Activated effector memory CD4-positive, alpha-beta T cell treated with anti-CD3 and anti-CD28 coated beads, Interleukin-2, amount 50 U/mL, for 16 hours (primary cell): ENCODE results near the gene BTBD9.

Experiments
- DNase-seq: peaks from one replicate; pipeline ENCODE4 v3.0.0-alpha.2; 2020

Gene BTBD9

GRCh38 chr6:38188677-38189335, 450.9 kb downstream of the BTBD9 start:
- DNase-seq, result no peak

- DNase-seq, result no peak
Observed at GRCh38 chr6:38187811-38188590, 451.7 kb downstream of the BTBD9 start.

GRCh38 chr6:38187325-38187724, 452.4 kb downstream of the BTBD9 start:
- DNase-seq, result no peak

GRCh38 chr6:38185752-38186151, 454.0 kb downstream of the BTBD9 start:
- DNase-seq, result no peak

GRCh38 chr6:38185244-38185643, 454.5 kb downstream of the BTBD9 start:
- no peak for DNase-seq

- DNase-seq, result no peak
Observed at GRCh38 chr6:38184585-38185080, 455.1 kb downstream of the BTBD9 start.

- peak; percentile 33 for DNase-seq
Observed at GRCh38 chr6:38183856-38184584, 455.7 kb downstream of the BTBD9 start.

- DNase-seq, result peak; percentile 56
Observed at GRCh38 chr6:38182426-38182825, 457.3 kb downstream of the BTBD9 start.

- peak; percentile 30 for DNase-seq
Observed at GRCh38 chr6:38180586-38180985, 459.1 kb downstream of the BTBD9 start.

GRCh38 chr6:38179794-38180430, 459.8 kb downstream of the BTBD9 start:
- peak; percentile 30 for DNase-seq

GRCh38 chr6:38179300-38179699, 460.4 kb downstream of the BTBD9 start:
- DNase-seq, result peak; percentile 22

GRCh38 chr6:38178584-38178886, 461.2 kb downstream of the BTBD9 start:
- no peak for DNase-seq

GRCh38 chr6:38177882-38178583, 461.7 kb downstream of the BTBD9 start:
- peak; percentile 58 for DNase-seq

- DNase-seq, result peak; percentile 49
Observed at GRCh38 chr6:38176797-38177751, 462.7 kb downstream of the BTBD9 start.

GRCh38 chr6:38175786-38176185, 463.9 kb downstream of the BTBD9 start:
- DNase-seq, result no peak

GRCh38 chr6:38174806-38175495, 464.8 kb downstream of the BTBD9 start:
- DNase-seq, result no peak

- DNase-seq, result no peak
Observed at GRCh38 chr6:38174315-38174714, 465.4 kb downstream of the BTBD9 start.

GRCh38 chr6:38173909-38174308, 465.8 kb downstream of the BTBD9 start:
- DNase-seq, result no peak

- DNase-seq, result no peak
Observed at GRCh38 chr6:38172739-38173410, 466.9 kb downstream of the BTBD9 start.
